OCI-LY3 (cell line): ENCODE measurements around the gene DLG1.

Experiments used
- H2AFZ ChIP-seq: fragments of 200-600, 300-600 bp; shearing (Covaris generic); 2 replicates; pipeline ENCODE4 v1.6.0; 2014; ENCODE audit warnings: antibody characterized with exemption, low read depth, low read length
- H3K27ac ChIP-seq: fragments of 200-600, 300-600 bp; sonication (generic); 2 replicates; pipeline ENCODE4 v1.5.1; 2014; ENCODE audit warnings: mild to moderate bottlenecking, low read length, moderate library complexity, mixed read lengths
- H3K27me3 ChIP-seq: fragments of 200-600, 300-600 bp; sonication (generic); 2 replicates; pipeline ENCODE4 v1.6.1; 2014; ENCODE audit warnings: low read depth, low read length, mixed read lengths
- H3K36me3 ChIP-seq: fragments of 200-600, 300-600 bp; sonication (generic); replicated peaks from 2 replicates; pipeline ENCODE3; 2014; ENCODE audit warnings: low read depth, low read length, mixed read lengths
- H3K4me1 ChIP-seq: fragments of 300-600, 200-600 bp; sonication (generic); 2 replicates; pipeline ENCODE4 v1.6.1; 2014; ENCODE audit warnings: low read length, mixed read lengths
- H3K4me2 ChIP-seq: fragments of 200-600, 300-600 bp; sonication (generic); 2 replicates; pipeline ENCODE4 v1.6.1; 2014; ENCODE audit warnings: low read length, mixed read lengths
- H3K4me3 ChIP-seq: fragments of 300-600, 200-600 bp; sonication (generic); 2 replicates; pipeline ENCODE4 v1.5.1; 2014; ENCODE audit warnings: antibody characterized with exemption, mild to moderate bottlenecking, low read length, moderate library complexity
- H3K79me2 ChIP-seq: fragments of 300-600, 200-600 bp; shearing (Covaris generic); 2 replicates; pipeline ENCODE4 v1.6.1; 2014; ENCODE audit warnings: mild to moderate bottlenecking, low read length, mixed read lengths
- H3K9ac ChIP-seq: fragments of 300-600, 200-600 bp; shearing (Covaris generic); 2 replicates; pipeline ENCODE4 v1.6.0; 2014; ENCODE audit warnings: mild to moderate bottlenecking, low read length, moderate library complexity
- H3K9me3 ChIP-seq: fragments of 200-600, 300-600 bp; shearing (Covaris generic); 2 replicates; pipeline ENCODE4 v1.6.1; 2014; ENCODE audit warnings: low read length, mixed read lengths; ENCODE audit not compliant: insufficient read depth
- H4K20me1 ChIP-seq: fragments of 200-600, 300-600 bp; sonication (generic); 2 replicates; pipeline ENCODE4 v1.6.1; 2016; ENCODE audit warnings: low read length, mixed read lengths; ENCODE audit not compliant: insufficient read depth
- EZH2phosphoT487 ChIP-seq: fragments of 200-600 bp; shearing (Covaris generic); IDR thresholded peaks from 2 replicates; pipeline ENCODE4 v1.6.1; 2018; ENCODE audit warnings: antibody characterized with exemption, mixed run types, low read depth
- TF ChIP-seq, protein P1 (sequence below): fragments of 200-600, 300-600 bp; sonication (generic); IDR thresholded peaks from 2 replicates; pipeline ENCODE4 v1.5.1; 2014; ENCODE audit warnings: antibody characterized with exemption, low read length, low read depth

DLG1 gene

DNA sequence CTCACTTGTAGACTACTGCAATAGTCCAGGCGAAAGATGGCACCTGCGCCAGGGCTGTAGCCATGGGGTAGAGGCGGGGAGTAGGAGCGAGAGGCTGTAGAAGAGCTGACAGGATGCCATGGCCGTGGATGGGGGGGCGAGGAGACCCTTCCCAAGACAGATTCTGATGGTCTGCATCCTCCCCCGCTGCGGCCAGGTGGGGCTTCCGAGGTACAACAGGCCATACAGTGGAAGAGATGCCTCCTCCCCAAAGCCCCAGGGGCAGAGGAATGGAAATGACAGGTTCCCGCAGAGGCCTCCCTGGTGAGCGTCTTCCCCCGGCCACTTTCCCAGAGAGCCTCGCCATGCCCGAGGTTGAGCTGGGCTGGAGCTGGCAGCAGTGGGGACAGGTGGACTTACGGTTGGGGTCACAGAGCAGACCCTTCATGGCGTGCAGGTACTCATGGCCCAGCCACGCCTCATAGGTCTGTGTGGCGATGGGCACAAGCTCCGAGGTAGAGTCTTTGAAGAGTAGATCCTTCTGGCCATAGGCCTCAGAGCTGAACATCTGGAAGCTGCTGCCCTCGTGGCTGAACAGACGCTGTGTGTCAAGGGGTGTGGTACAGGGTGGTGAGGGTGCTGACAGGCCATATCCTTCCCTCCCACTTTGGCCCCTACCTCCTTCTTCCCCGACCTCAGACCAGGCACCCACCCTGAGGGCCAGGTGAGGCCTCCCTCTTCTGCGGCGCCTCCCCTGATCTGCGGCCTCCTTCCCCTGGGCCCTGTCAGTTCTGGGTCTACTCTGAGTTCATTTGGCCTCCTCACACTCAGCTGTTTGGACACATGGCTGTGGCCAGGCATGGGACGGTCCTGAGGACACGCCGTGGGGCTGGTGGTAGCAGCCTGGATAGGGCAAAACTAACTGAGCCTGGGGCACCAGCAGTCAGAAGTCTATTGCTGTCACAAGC, 282.3 kb downstream of the DLG1 start:
- no peak overlapping the region for H3K27ac ChIP-seq
- no peaks in the 10 kb centered on the region for H3K79me2 ChIP-seq
- H3K36me3 ChIP-seq, result no peaks in the 10 kb centered on the region
- H4K20me1 ChIP-seq, result no peaks in the 10 kb centered on the region
- H3K4me1 ChIP-seq, result no peaks in the 10 kb centered on the region
- no peak for TF ChIP-seq EZH2phosphoT487
- TF ChIP-seq, protein P1, sequence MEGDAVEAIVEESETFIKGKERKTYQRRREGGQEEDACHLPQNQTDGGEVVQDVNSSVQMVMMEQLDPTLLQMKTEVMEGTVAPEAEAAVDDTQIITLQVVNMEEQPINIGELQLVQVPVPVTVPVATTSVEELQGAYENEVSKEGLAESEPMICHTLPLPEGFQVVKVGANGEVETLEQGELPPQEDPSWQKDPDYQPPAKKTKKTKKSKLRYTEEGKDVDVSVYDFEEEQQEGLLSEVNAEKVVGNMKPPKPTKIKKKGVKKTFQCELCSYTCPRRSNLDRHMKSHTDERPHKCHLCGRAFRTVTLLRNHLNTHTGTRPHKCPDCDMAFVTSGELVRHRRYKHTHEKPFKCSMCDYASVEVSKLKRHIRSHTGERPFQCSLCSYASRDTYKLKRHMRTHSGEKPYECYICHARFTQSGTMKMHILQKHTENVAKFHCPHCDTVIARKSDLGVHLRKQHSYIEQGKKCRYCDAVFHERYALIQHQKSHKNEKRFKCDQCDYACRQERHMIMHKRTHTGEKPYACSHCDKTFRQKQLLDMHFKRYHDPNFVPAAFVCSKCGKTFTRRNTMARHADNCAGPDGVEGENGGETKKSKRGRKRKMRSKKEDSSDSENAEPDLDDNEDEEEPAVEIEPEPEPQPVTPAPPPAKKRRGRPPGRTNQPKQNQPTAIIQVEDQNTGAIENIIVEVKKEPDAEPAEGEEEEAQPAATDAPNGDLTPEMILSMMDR, result no peak
- no peaks in the 10 kb centered on the region for H3K9me3 ChIP-seq
- no peak overlapping the region for H2AFZ ChIP-seq
- no peak overlapping the region for H3K9ac ChIP-seq
- H3K4me3 ChIP-seq, result no peak overlapping the region
- peaks cover 11% of the 10 kb centered on the region for H3K27me3 ChIP-seq
- H3K4me2 ChIP-seq, result no peak overlapping the region

DNA sequence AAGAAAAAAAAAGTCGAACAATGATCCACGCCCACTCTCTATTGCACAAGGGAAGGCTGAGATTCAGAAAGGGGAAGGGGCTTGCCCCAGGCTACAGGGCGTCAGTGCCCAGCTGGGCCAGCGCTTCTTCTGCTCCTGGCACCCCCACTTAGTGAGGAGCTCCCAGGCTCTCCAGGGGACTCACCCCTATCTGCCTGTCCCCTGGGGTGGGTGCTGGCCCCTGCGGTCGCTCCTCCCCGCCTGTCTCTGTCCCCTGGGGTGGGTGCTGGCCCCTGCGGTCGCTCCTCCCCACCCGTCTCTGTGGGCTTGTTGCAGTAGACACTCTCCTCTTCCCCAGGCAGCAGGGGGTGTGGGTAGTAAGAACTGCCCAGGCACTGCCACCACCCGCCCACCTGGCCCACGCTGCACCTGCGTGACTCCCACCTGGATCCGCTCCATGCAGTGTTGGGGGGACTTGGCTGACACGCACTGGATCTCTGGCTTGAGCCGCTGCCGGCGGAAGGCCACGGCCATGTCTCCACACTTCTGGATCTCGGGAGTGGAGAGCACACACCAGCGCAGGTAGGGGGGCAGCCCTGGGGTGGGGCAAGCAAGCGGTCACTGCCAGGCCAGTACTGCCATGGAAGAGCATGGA, 283.4 kb downstream of the DLG1 start:
- Histone ChIP-seq H3K27ac (no peak overlapping the region), H3K27me3 (peaks cover 7% of the 10 kb centered on the region), H3K36me3 (no peaks in the 10 kb centered on the region), H3K4me2 (no peak overlapping the region), H3K9me3 (no peaks in the 10 kb centered on the region), H3K4me1 (no peaks in the 10 kb centered on the region), H2AFZ (no peak overlapping the region), H4K20me1 (no peaks in the 10 kb centered on the region), H3K79me2 (no peaks in the 10 kb centered on the region), H3K9ac (no peak overlapping the region), H3K4me3 (no peak overlapping the region)
- TF ChIP-seq, protein P1, result no peak
- TF ChIP-seq EZH2phosphoT487, result no peak

DNA sequence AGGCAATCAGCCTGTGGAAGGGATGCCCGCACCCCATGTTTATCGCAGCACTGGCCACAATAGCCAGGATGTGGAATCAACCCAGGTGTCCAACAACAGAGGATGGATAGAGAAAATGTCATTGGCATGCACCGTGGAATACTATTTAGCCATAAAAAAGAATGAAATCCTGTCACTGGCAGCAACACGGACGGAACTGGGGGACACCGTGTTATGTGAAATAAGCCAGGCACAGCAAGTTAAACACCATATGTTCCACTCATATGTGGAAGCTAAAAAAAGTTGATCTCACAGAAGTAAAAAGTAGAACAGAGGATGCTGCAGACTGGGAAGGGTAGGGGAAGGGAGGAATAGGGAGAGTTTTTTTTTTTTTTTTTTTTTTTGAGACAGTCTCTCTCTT, 284.4 kb downstream of the DLG1 start:
- H2AFZ ChIP-seq, result no peak overlapping the region
- no peaks in the 10 kb centered on the region for H3K36me3 ChIP-seq
- no peaks in the 10 kb centered on the region for H3K27me3 ChIP-seq
- no peaks in the 10 kb centered on the region for H4K20me1 ChIP-seq
- H3K4me1 ChIP-seq, result no peaks in the 10 kb centered on the region
- no peak overlapping the region for H3K4me2 ChIP-seq
- H3K4me3 ChIP-seq, result no peak overlapping the region
- no peak overlapping the region for H3K27ac ChIP-seq
- no peak overlapping the region for H3K9ac ChIP-seq
- H3K9me3 ChIP-seq, result no peaks in the 10 kb centered on the region
- H3K79me2 ChIP-seq, result no peaks in the 10 kb centered on the region
- TF ChIP-seq, protein P1, result no peak
- no peak for TF ChIP-seq EZH2phosphoT487

DNA sequence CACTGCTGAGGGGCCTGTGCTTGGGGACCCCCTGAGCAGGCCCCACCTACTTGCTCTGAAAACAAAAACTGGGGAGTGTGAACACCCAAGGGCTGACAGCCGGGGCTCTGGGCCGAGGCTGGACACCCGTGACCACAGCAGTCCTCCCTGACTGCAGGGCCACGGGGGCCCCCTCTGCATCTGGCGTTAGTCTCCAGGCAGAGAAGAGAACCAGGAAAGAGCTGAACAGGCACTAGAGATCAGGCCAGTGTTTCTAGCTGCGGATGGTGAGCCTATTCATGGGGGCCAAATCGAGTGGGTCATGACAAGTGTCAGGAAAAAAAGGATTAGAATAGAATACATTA, 285.9 kb downstream of the DLG1 start:
- Histone ChIP-seq H3K79me2 (no peaks in the 10 kb centered on the region), H2AFZ (no peak overlapping the region), H4K20me1 (no peaks in the 10 kb centered on the region), H3K9me3 (no peaks in the 10 kb centered on the region), H3K4me3 (no peak overlapping the region), H3K27me3 (no peaks in the 10 kb centered on the region), H3K9ac (no peak overlapping the region), H3K4me2 (no peak overlapping the region), H3K36me3 (no peaks in the 10 kb centered on the region), H3K4me1 (no peaks in the 10 kb centered on the region), H3K27ac (no peak overlapping the region)
- no peak for TF ChIP-seq EZH2phosphoT487
- TF ChIP-seq, protein P1, result no peak
